Middle frontal gyrus (tissue), 1 donor: Measurements from ENCODE around the gene SRRM5.
"Not testable (repeated sequence)": the region's sequence is repeated elsewhere in the genome, so short reads cannot be mapped to it uniquely, and the experiment has no call there.

Source experiments
- DNase-seq: peaks from one replicate; pipeline ENCODE4 v3.0.0-alpha.2; 2015; ENCODE audit warnings: low spot score; ENCODE audit errors: extremely low spot score

Gene SRRM5

GRCh38 chr19:43611788-43612187 is at the start of gene SRRM5:
SRRM5 (plus strand) TSS chr19:43612088; CDS start chr19:43612122, 34 bp downstream.
- DNase-seq = no peak

- no peak for DNase-seq
These were observed 49.6 kb upstream of the SRRM5 start for GRCh38 chr19:43562226-43562697.

- DNase-seq = peak; percentile 82
These were observed 49.1 kb upstream of the SRRM5 start for GRCh38 chr19:43562698-43563241.

GRCh38 chr19:43563816-43564457 is 48.0 kb upstream of the SRRM5 start:
- no peak for DNase-seq

GRCh38 chr19:43564800-43565199 is 47.1 kb upstream of the SRRM5 start:
- no peak for DNase-seq

- no peak for DNase-seq
These were observed 42.2 kb upstream of the SRRM5 start for GRCh38 chr19:43569657-43570056.

- no peak for DNase-seq
These were observed 41.6 kb upstream of the SRRM5 start for GRCh38 chr19:43570174-43570791.

GRCh38 chr19:43572171-43572588 is 39.7 kb upstream of the SRRM5 start:
- no peak for DNase-seq

- DNase-seq = no peak
These were observed 37.3 kb upstream of the SRRM5 start for GRCh38 chr19:43574424-43575155.

- peak; percentile 93 for DNase-seq
These were observed 36.5 kb upstream of the SRRM5 start, which contains the start of the genes PINLYP and XRCC1 for GRCh38 chr19:43575156-43575950. PINLYP (plus strand) TSS chr19:43575801; CDS start chr19:43577192, 1,391 bp downstream. XRCC1 (minus strand) TSS chr19:43575527; CDS start chr19:43575458, 69 bp downstream.

- DNase-seq = no peak
These were observed 35.7 kb upstream of the SRRM5 start for GRCh38 chr19:43575955-43576878.

- DNase-seq = no peak
These were observed 33.1 kb upstream of the SRRM5 start for GRCh38 chr19:43578787-43579186.

- DNase-seq = no peak
These were observed 30.4 kb upstream of the SRRM5 start for GRCh38 chr19:43581467-43581866.

- DNase-seq = no peak
These were observed 29.4 kb upstream of the SRRM5 start for GRCh38 chr19:43582495-43582894.

- DNase-seq = no peak
These were observed 27.4 kb upstream of the SRRM5 start for GRCh38 chr19:43584484-43584883.

GRCh38 chr19:43586346-43586745 is 25.5 kb upstream of the SRRM5 start:
- DNase-seq = no peak

GRCh38 chr19:43587029-43587428 is 24.9 kb upstream of the SRRM5 start:
- DNase-seq = not testable (repeated sequence)

- no peak for DNase-seq
These were observed 22.6 kb upstream of the SRRM5 start for GRCh38 chr19:43589277-43589676.

GRCh38 chr19:43589678-43590077 is 22.2 kb upstream of the SRRM5 start:
- no peak for DNase-seq
